ENCODE results near the gene PSMD14. TPM values are rescaled to one million over a fixed set of nuclear protein-coding genes. Genes with fewer than 3 reads are reported as not detected.

Gene PSMD14
- polyA plus RNA-seq, 2 donors = 32.2 to 45.6 TPM

Other genes with a start within 250 kb of the PSMD14 start
- gene TANK, start 148.0 kb upstream of the PSMD14 start, polyA plus RNA-seq = 10 to 100 TPM; 24.1 to 25.0 TPM
- under 1 TPM in 1 of 2 donors, not detected in 1; 0.02 TPM for gene TBR1, start 107.9 kb downstream of the PSMD14 start, polyA plus RNA-seq